Peyer's patch (tissue), 4 donors: ENCODE results near the gene RAB11FIP4. TPM values are rescaled to one million over a fixed set of nuclear protein-coding genes. Genes with fewer than 3 reads are reported as not detected.
"Not testable (repeated sequence)": the region's sequence is repeated elsewhere in the genome, so short reads cannot be mapped to it uniquely, and the experiment has no call there.

ENCODE experiments used
- DNase-seq, 3 donors: peaks; one replicate each; pipeline ENCODE4 v3.0.0-alpha.2; 2017 to 2019
- H3K27ac ChIP-seq, 4 donors: fragments of 200-600 bp; sonication (generic); one replicate each; pipeline ENCODE4 v1.5.1; 2016 to 2019
- H3K27me3 ChIP-seq, 2 donors: fragments of 200-600 bp; sonication (generic); one replicate each; pipeline ENCODE4 v1.5.1; 2019
- H3K36me3 ChIP-seq, 3 donors: fragments of 200-600 bp; sonication (generic); one replicate each; pipeline ENCODE4 v1.5.1; 2016 to 2019
- H3K4me1 ChIP-seq, 4 donors: fragments of 200-600 bp; sonication (generic); one replicate each; pipeline ENCODE4 v1.5.1; 2016 to 2019
- H3K4me3 ChIP-seq, 4 donors: fragments of 200-600 bp; sonication (generic); 1 replicate in 3 of 4; 2 replicates in 1 of 4; pipeline ENCODE4 v1.5.1; 2016 to 2019; ENCODE audit warnings: mild to moderate bottlenecking in 1 of 4
- H3K9me3 ChIP-seq, 4 donors: fragments of 200-600 bp; sonication (generic); one replicate each; pipeline ENCODE4 v1.5.1; 2016 to 2019; ENCODE audit warnings: mild to moderate bottlenecking in 1 of 4
- POLR2A ChIP-seq, 2 donors: fragments of 450-650 bp; IDR thresholded peaks; one replicate each; pipeline ENCODE4 v1.5.1; 2017; ENCODE audit warnings: antibody characterized with exemption in 2 of 2, mild to moderate bottlenecking in 2 of 2, moderate library complexity in 2 of 2
- total RNA-seq, 4 donors: library from RNA; depleted of rRNA; stranded (reverse); fragments of >200 nt; gene quantifications; one replicate each; pipeline ENCODE4 v1.1.0, GENCODE V29; 2016
- TF ChIP-seq, protein P1 (sequence below), 6 experiments: fragments of 450-650 bp in 4 of 6; fragments of 200-600 bp in 2 of 6; sonication (generic) in 1 of 6; IDR thresholded peaks; one replicate each; pipeline ENCODE4 v1.5.1; 2017 to 2019; ENCODE audit warnings: antibody characterized with exemption in 6 of 6, mild to moderate bottlenecking in 3 of 6, moderate library complexity in 1 of 6

Gene RAB11FIP4
- total RNA-seq, 4 donors from 2014 or later = 52.8 to 69.3 (median 64.9) TPM

DNA sequence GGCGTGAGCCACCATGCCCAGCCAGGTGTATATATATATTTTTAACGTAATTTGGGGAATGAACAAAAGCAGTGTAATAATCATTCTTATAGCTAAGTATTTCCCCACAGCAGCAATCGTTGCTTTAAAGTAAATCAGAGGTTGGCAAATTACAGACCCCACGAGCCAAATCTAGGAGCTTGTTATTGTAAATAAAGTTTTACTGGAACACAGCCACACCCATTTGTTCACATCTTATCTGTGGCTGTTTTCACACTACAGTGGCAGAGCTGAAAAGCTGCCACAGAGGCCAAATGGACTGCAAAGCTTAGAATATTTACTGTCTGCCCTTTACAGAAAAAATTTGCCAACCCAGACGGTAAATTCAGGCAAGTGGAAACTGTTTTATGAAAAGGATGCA, 50.8 kb downstream of the RAB11FIP4 start:
- Histone ChIP-seq H3K4me1 (peaks cover 0 to 4% (median 0%) of the 10 kb centered on the region in 4 donors), H3K27ac (no peak overlapping the region), H3K4me3 (no peak overlapping the region), H3K36me3 (no peaks in the 10 kb centered on the region), H3K27me3 (no peaks in the 10 kb centered on the region), H3K9me3 (no peaks in the 10 kb centered on the region)
- TF ChIP-seq POLR2A (IDR thresholded peaks at IDR 0.05) = no peak
- TF ChIP-seq, protein P1, sequence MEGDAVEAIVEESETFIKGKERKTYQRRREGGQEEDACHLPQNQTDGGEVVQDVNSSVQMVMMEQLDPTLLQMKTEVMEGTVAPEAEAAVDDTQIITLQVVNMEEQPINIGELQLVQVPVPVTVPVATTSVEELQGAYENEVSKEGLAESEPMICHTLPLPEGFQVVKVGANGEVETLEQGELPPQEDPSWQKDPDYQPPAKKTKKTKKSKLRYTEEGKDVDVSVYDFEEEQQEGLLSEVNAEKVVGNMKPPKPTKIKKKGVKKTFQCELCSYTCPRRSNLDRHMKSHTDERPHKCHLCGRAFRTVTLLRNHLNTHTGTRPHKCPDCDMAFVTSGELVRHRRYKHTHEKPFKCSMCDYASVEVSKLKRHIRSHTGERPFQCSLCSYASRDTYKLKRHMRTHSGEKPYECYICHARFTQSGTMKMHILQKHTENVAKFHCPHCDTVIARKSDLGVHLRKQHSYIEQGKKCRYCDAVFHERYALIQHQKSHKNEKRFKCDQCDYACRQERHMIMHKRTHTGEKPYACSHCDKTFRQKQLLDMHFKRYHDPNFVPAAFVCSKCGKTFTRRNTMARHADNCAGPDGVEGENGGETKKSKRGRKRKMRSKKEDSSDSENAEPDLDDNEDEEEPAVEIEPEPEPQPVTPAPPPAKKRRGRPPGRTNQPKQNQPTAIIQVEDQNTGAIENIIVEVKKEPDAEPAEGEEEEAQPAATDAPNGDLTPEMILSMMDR (IDR thresholded peaks at IDR 0.05) = no peak
- no peak for DNase-seq

- H3K36me3 ChIP-seq, H3K4me3 ChIP-seq, DNase-seq, H3K27ac ChIP-seq, H3K27me3 ChIP-seq, H3K4me1 ChIP-seq, H3K9me3 ChIP-seq: not testable (repeated sequence)
Measured at GRCh38 chr17:31442856-31443255, 51.4 kb downstream of the RAB11FIP4 start.

GRCh38 chr17:31443386-31443785, 51.9 kb downstream of the RAB11FIP4 start:
- no peak for DNase-seq
- TF ChIP-seq, protein P1 (IDR thresholded peaks at IDR 0.05) = no peak
- TF ChIP-seq POLR2A (IDR thresholded peaks at IDR 0.05) = no peak
- H3K4me1 ChIP-seq = no peaks in the 10 kb centered on the region
- H3K27ac ChIP-seq = no peak overlapping the region
- H3K4me3 ChIP-seq = no peak overlapping the region
- no peaks in the 10 kb centered on the region for H3K9me3 ChIP-seq
- no peaks in the 10 kb centered on the region for H3K36me3 ChIP-seq
- H3K27me3 ChIP-seq = no peaks in the 10 kb centered on the region

DNA sequence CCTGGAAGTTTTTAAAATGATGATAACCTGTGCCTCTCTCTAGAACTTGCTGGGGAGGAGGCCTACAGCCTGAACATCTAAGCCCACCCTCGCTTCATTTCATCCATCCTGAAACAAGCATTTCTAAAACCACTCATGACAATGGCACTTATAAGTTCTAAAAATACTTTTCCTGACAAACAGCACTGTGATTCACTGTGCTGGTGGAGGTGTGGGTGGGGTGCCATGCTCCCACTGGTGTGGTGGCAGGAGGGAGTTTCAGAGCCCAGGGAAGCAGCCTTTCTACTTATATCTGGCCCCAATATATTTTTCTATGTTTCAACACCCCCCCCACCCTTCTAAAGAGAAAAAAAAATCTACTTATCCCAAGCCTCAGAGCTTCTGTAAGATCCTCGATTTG, 52.6 kb downstream of the RAB11FIP4 start:
- H3K36me3 ChIP-seq = no peaks in the 10 kb centered on the region
- no peak for TF ChIP-seq POLR2A (IDR thresholded peaks at IDR 0.05)
- TF ChIP-seq, protein P1 (IDR thresholded peaks at IDR 0.05) = no peak
- no peaks in the 10 kb centered on the region for H3K4me1 ChIP-seq
- H3K9me3 ChIP-seq = no peaks in the 10 kb centered on the region
- no peak for DNase-seq
- H3K27me3 ChIP-seq = no peaks in the 10 kb centered on the region
- H3K4me3 ChIP-seq = no peak overlapping the region
- no peak overlapping the region for H3K27ac ChIP-seq

- TF ChIP-seq, protein P1 (IDR thresholded peaks at IDR 0.05) = peak in 2 of 6 experiments; percentile 8 to 15
- no peak for TF ChIP-seq POLR2A (IDR thresholded peaks at IDR 0.05)
- DNase-seq = no peak
- no peak overlapping the region for H3K4me3 ChIP-seq
- H3K36me3 ChIP-seq = no peaks in the 10 kb centered on the region
- H3K27me3 ChIP-seq = no peaks in the 10 kb centered on the region
- H3K4me1 ChIP-seq = no peaks in the 10 kb centered on the region
- H3K9me3 ChIP-seq = no peaks in the 10 kb centered on the region
- no peak overlapping the region for H3K27ac ChIP-seq
Measured at GRCh38 chr17:31446195-31446967, 54.9 kb downstream of the RAB11FIP4 start.

DNA sequence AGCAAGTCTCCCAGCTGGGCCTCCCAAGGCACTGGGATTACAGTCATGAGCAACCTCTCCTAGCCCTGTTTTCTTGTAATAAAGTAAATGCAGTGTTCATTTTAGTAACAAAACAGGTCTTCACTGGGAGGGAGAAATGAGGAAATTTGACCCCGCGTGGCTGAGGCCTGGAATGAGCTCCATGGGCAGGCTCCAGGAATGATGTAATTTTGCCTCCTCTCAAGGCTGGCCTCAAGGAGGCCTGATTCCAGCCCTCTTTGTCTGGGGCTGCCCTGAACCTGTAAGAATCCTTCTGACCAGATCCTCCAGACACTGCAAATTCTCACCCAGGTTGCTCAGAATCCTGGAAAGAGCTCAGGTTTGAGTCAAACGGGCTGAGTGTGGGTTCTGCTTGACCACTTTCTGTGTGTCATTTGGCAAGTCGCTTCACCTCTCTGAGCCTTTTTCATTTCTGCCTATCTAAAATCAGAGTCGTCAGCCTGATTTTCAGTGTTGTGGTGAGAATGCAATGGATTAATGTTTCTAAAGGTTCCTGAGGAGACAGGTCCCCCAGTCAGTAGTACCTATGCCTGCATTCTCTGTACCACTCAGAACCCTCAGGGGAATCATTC, 57.1 kb downstream of the RAB11FIP4 start:
- DNase-seq = no peak
- no peak overlapping the region for H3K4me3 ChIP-seq
- H3K36me3 ChIP-seq = no peaks in the 10 kb centered on the region
- no peaks in the 10 kb centered on the region for H3K27me3 ChIP-seq
- H3K27ac ChIP-seq = no peak overlapping the region
- H3K4me1 ChIP-seq = no peaks in the 10 kb centered on the region
- TF ChIP-seq, protein P1 (IDR thresholded peaks at IDR 0.05) = no peak
- TF ChIP-seq POLR2A (IDR thresholded peaks at IDR 0.05) = no peak
- H3K9me3 ChIP-seq = no peaks in the 10 kb centered on the region
